Smooth muscle cell of the brain vasculature (primary cell): ENCODE results near the gene ZBTB42.
"Not testable (repeated sequence)": the region's sequence is repeated elsewhere in the genome, so short reads cannot be mapped to it uniquely, and the experiment has no call there.

Experiments used
- DNase-seq: peaks from one replicate; pipeline ENCODE4 v3.0.0-alpha.2; 2012; ENCODE audit warnings: low read depth, low spot score

ZBTB42 gene

DNA sequence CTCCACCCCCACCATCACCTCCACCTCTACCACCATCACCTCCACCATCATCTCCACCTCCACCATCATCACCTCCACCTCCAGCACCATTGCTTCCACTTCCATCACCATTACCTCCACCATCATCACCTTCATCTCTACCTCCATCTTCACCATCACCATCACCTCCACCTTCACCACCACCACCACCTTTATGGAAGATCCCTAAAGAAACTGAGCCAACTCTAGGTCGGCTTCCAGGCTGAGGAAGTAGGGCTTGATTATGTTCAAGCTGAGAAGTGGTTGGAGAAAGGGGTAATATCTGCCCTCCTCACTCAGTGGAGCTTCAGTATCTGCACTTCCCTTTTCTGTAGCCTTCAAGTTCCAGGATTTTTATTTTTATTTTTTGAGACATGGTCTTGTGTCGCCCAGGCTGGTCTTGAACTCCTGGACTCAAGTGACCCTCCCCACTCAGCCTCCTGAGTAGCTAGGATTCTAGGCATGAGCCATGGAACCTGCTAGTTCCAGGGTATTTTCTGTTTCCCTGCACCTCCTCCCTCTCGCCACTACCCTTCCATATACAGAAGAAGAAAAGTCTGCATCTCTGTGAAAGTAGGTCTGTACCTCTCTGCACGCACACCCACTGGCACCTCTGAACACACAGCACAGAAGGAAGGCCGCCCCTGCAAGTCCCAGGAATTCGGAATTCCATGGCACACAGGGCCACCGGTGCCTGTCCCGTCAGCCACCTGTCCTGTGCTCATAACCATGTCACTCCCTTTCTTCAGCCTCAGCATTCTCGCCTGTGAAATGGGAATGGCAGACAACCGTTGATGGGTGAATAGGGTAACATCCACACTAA is 5.9 kb downstream of the ZBTB42 start:
- no peak for DNase-seq

DNA sequence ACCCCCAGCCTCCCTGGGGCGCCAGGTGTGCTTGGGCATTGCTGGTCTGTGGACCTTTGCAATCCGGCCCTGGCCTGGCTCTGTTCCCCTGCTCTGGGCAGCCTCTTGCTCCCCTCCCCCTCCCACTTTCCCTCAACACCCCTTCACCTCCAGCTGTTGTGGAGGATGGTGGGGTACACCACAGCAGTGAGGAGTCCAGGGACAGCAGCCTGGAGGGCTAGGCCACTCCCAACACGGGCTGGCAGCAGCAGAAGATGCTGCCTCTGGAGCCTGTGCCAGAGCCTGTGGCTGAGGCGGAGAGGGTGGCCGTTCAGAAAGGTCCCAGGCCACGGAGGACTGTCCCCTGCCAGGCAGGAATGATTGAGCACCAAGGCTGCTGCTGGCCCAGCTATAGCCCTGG is 7.6 kb downstream of the ZBTB42 start:
- no peak for DNase-seq

DNA sequence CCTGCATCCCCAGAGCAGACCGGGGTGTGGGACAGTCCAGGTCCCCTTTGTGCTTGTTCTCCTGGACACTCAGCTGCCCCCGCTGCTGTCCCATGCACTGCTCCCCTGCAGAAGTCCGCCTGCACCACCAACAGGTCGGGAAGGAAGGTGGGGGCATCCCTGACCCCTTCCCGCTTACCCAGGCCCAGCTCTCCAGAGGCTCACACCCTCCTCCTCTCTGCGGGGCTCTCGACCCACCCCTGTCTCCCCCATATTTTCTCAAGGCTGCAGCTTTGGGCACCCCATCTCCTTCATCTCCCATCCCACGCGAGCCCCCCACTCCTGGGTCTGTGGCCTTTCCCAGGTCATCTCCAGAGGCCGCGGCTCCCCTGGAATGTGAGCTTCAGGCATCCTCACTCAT is 9.4 kb downstream of the ZBTB42 start:
- no peak for DNase-seq

DNA sequence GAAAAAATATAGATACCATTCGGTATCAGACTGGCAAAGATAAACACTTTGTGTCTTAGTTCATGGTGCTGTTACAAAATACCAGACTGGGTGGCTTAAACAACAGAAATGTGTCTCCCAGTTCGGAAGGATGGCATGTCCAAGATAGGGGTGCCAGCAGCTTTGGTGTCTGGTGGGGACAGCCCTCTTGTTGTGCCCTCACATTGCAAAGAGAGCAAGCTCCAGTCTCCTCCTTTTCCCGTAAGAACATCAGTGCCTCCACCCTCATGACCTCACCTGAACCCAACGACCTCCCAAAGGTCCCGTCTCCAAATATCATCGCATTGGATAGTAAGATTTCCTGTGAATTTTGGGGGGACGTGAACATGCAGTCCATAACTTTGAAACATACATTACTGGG is 12.4 kb downstream of the ZBTB42 start:
- DNase-seq: no peak

DNA sequence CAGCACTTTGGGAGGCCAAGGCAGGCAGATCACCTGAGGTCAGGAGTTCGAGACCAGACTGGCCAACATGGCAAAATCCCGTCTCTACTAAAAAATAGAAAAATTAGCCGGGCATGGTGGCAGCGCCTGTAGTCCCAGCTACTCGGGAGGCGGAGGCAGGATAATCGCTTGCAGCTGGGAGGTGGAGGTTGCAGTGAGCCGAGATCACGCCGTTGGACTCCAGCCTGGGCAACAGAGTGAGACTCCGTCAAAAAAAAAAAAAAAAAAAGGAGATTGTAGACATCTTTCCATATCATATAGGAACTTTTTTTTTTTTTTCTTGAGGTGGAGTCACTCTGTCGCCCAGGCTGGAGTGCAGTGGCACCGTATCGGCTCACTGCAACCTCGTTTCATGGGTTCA is 13.8 kb downstream of the ZBTB42 start:
- DNase-seq: not testable (repeated sequence)

DNA sequence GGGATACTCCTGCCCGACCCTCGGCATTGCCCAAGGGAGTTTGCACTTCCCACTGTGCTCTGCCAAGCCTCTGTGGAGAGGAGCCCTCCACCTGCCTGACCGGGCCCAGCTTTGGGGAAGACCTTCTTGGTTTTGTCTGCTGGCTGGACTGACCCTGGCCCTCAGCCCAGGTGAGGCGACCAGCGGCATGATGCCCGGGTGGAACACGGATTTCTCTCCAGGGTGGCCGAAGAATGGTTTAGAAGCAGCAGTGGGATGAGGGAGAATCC is 15.6 kb downstream of the ZBTB42 start:
- DNase-seq: no peak

DNA sequence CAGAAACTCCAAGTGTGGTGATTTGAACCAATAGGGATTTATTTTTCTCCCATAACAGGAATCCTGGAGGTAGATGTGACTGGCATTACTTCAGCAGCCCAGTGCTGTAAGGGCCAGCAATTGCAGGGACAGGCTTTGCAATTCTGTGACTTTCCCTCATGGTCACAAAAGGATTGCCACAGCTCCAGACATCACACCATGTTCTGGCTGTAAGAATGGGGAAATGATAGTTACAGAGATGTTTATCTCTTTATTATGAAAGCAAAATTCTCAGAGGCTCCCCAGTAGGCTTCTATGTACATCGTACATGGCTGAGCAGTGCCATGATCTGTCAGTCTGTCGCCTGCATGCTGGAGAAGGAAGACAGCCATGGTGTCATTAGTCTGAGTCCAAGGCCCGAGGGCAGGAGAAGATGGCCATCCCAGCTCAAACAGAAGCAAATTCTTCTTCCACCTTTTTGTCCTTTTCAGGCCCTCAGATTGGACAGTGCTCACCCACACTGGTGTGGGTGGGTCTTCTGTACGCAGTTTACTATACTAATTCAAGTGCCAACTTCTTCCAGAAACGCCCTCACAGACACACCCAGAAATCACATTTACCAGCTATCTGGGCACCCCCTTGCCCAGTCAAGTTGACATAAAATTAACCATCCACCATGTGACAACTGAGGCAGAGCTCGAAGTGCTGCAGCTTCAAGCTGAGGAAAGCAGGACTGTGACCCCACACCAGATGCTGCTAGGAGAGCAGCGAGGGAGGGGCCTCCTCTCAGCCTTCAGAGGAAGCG is 17.2 kb downstream of the ZBTB42 start:
- no peak for DNase-seq

DNA sequence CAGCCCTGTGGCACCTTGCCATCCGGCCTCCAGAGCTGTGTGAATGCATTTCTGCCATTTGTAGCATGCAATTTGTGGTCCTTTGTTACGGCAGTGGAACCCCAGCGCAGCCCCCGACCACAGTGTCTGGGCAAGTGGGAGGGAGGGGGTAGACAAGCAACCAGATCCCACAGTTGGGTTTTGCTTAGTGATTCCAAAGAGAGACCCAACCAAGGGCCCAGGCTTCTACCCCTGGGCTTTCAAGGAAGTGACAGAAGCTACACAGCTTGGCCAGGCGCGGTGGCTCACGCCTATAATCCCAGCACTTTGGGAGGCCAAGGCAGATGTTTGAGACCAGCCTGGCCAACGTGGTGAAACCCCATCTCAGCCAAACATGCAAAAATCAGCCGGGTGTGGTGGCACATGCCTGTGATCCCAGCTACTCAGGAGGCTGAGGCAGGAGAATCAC is 17.8 kb downstream of the ZBTB42 start:
- DNase-seq: no peak

DNA sequence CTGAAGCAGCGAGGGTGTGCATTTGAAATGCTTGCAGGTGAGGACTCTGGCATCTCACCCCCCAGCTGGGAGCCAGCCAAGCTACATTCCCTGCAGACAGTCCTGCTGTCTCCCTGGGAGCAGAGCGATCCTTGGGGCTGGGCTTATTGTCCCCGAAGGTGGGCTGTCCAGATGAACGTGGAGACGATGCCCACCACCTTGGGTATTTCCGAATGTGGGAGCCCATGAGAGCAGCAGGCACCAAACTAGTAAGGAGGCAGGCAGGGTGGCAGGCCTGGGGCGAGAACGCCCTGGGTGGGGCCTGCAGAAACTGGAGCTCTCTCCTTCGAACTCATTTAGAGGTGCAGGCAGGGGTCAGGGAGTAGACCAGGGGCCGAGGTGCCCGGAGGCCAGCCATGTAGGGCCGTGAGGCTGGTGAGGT is 18.5 kb downstream of the ZBTB42 start:
- no peak for DNase-seq

DNA sequence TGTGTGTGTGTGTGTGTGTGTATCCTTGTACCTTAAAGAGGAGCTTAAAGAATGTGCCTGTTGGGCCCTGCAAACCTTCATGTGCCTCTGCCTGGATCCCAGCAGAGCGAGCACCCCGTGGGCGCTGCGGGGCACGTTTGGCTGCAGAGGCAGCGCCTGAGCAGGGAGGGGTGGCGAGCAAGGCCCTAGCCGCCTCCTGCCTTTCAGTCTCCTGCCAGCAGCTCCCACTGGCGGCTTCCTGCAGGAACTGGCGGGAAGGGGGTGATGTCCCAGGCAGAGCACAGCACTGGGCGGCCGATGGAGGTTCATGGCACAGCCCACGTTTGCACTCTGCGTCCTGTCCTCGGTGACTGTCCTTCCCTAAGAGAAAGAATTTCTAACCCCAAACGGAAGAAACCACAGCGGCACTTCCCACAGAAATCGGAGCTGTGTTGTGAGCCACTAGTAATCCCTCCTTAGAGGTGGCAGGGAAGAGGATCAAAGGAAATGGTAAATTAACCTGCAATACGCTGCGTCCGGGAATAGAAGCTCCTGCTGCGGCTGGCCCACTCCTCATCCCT is 19.8 kb downstream of the ZBTB42 start:
- DNase-seq: no peak

DNA sequence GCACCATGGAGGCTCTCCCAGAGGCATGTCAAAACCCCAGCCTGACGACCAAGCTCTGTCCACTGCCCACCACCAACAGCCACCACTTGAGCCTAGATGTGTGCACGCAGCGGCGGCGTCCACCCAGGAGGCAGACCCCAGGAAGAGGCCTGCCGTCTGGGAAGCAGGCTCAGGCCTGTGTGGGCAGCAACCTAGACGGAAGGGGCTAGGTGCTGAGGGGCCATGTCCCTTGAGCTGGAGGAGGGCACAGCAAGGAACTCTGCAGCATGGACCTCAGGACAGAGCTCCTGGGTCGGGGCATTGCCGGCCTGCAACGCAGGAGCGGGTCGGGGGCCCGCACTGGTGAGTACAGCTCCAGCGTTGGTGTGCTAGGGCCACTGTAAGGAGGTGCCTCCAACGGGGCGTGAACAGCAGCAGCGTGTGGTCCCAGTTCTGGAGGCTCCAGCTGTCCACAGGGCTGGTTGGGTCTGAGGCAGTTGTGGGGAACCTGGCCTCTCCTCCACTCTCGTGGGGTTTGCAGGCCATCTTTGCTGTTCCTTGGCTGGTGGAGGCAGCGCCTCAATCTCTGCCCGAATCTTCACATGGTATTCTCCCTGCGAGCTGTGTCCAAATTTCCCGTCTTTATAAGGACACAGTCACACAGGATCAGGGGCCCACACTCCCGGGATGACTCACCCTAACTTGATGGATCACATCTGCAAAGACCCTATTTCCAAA is 20.5 kb downstream of the ZBTB42 start:
- no peak for DNase-seq

DNA sequence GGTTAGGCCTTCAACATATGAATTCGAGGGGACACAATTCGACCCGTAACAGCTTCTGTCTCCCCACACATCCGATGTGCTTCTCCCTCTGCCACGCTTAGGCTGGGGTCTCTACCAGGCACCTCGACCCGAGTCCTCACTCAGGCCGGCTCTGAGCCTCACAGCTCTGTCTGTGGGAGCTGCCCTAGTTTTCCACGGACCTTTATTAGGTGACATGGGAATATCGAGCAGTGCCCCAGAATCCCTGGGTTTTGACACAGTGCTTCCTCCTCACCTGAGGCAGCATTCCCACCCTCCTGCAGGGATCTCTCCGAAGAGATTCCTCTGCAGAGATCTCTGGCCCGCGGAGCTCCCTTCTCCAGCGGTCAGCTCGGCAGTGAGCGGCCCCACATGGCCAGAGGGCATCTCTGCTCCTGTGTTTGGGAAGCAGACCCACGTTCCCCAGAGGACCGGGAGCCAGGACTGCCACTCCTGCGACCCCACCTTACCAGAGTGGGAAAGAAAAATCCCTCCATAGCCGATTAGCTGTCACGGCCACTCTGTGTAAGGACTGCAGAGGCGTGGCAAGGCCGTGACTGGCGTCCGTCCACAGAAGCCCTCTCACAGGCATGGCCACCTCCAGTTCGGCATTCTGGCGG is 21.2 kb downstream of the ZBTB42 start:
- no peak for DNase-seq

DNA sequence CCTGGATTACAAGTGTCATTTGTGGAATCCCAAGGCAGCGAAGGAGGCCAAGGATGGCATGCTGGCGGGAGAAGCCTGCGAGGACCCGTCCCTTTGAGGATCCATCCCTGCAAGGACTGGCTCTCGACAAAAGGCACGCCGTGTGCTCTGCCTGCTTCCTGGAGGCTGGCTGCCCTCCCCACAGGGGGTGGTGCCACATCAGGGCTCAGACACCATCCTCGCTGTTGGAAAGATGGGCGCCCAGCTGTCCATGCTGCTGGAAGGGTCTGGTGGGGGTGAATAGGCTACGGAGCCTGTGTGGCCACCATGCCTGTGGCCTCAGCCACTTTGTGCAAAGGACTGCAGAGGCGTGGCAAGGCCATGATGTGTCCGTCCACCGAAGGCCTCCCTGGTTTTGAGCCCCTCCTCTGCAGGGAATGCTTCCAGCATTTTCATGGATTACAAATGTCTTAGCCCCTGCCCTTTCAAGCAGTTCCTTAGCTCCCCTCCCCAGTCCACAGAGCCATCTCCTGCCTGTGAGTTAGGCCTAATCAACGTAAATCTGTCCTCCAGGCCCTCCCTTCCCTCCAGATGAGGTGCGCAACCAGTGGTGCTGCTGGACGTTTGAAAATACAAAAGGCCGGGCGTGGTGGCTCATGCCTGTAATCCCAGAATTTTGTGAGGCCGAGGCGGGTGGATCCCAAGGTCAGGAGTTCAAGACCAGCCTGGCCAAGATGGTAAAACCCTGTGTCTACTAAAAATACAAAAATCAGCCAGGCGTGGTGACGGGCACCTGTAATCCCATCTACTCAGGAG is 22.1 kb downstream of the ZBTB42 start:
- no peak for DNase-seq

DNA sequence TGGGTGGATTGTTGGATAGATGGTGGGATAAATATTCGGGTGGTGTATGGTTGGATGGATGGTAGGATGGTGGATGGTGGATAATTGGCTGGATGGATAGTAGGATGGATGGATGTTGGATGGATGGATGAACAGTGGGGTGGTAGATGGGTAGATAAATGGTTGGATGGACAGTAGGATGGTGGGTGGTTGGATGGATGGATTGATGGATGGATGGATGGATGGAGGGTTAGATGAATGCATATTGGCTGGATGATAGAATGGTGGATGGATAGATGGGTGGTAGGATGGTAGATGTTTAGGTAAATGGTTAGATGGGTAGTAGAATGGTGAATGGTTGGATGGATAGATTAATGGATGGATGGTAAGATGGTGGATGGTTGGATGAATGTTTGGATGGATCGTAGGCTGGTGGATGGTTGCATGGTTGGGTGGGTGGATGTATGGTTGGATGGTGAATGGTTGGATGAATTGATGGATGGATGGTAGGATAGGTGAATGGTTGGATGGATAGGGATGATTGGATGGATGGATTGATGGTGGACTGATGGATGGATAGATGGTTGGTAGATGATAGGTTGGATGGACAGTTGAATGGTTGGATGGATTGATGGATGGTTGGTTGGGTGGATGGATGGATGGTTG is 23.6 kb downstream of the ZBTB42 start:
- DNase-seq: no peak

DNA sequence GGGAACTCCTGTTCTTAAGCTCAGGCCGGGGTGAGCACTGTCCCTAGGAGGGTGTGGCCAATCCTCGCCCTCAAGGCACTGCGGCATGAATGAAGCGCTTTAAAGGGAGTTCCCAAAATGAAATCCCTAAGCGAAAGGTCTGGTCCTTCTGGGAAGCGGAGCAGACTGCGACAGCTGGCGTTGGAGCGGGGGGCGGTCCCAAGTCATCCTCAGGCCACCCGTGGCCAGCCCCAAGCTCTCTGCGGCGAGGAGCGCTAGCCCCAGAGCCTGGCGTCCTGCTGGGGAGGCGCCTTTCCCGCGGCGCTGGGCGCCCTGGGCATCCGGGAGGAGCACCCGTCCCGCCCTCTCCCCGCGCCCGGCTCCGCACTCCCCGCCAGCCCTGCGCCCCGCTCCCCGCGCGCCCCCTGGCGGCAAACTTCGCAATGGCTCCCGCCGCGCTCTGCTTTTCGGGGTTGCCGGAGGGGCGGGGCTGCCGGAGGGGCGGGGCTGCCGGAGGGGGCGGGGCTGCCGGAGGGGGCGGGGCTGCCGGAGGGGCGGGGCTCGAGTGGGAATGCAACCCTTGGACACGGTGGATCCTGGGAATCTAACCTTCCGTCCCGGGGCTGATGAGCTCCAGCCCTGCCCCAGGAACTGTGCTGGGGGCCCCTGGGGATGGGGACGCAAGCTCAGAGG is 25.4 kb downstream of the ZBTB42 start:
- DNase-seq: no peak

DNA sequence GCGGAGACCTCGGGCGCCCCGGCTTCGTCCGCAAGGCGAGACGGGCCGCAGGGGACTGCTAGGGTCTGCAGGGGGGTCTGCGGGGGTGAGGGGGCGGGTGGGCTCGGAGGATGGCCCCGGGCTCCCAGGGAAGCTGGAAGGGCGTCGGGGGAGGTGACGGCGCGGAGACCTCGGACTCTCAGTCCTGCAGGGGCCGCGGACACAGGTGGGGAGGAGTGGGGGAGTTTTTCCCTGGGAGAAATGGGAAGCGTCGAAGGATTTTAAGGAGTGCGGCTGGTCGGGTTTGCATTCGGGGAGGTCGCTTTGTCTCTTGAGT is 25.9 kb downstream of the ZBTB42 start:
- no peak for DNase-seq

DNA sequence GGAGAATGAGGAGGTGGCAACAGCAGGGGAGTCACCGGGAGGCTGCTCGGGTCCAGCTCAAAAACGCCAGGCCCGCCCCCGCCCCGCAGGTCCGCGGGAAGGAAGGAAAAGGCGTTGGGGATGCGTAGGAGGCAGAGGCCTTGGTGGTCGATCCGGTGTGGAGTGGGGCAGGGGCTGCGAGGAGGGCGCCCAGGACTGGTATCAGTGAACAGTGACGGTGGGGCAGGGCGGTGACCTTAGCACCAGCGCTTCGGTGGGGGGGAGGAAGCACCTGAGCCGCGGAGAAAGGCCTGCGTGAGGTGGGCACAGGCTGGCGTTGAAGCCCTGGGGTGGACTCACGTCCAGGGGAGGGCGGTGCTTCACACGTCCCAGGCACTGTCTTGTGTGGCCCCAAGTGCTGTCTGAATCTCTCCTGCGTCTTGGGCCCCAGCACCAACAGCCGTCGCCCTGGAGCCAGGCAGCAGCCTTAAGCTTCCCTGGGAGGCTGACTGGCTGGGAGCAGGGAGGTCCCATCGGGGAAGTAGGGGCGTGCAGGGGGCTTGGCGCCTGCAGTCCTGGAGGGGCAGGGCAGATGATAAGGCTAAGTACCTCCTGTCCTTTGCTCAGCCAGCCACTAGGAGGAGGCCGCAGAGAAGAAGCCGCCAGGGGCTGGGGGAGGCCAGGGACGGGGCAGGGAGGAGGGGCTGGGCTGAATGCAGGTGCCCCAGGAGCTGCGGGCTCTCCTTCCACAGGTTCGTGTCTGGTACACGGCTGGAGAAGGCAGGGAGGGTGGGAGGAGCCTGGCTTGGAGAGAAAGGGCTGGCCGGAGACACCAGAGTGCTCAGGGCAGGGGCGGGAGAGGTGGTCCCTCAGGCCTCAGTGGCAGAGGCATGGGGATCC is 26.5 kb downstream of the ZBTB42 start:
- DNase-seq: no peak

DNA sequence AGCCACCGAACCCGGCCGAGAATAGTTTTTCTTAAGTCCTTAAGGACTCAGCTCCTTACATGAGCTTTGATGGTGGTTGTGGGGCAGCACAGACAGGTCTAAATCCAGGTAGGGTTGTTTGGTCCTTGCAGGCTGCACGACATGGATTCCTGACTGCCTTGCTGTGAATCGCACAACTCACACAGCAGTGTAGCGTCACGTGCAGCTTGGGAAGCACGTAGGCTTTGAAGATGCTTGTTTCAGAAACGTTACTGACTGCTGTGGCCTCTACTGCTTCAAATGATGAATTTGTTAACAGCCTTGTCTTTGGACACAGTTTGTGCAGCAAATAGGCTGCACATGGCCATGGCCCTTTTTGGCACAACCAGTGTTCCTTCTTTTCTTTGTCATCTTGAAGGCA is 29.9 kb downstream of the ZBTB42 start:
- DNase-seq: no peak
